ENCODE measurements around the gene EML2. TPM values are rescaled to one million over a fixed set of nuclear protein-coding genes. Genes with fewer than 3 reads are reported as not detected.
A peak's percentile ranks its signal among the peaks of the same experiment; 100 is the strongest.
"Not testable (repeated sequence)": the region's sequence is repeated elsewhere in the genome, so short reads cannot be mapped to it uniquely, and the experiment has no call there.

The EML2 gene
- 10 to 100 TPM in 2 of 4 donors, 1 to 10 TPM in 2; 1.2 to 18.4 (median 11.6) TPM for total RNA-seq

- TF ChIP-seq POLR2A (IDR thresholded peaks at IDR 0.05) (no peak), CTCF (IDR thresholded peaks at IDR 0.05) (peak in 1 of 4 experiments; percentile 3)
- Histone ChIP-seq H3K9me3 (no peaks in the 10 kb centered on the region), H3K27me3 (peaks cover 0 to 6% of the 10 kb centered on the region in 2 donors), H3K4me1 (peaks cover 0 to 8% of the 10 kb centered on the region in 2 donors), H3K4me3 (peak within 1 kb of the TSS; percentile 54 to 58), H3K36me3 (no peaks in the 10 kb centered on the region), H3K27ac (peak within 1 kb of the TSS in 1 of 2 donors; percentile 23)
- DNase-seq, result peak in 1 of 2 donors; percentile 28
- intact Hi-C loops (cut with DNase I; ENCODE audit: low total_unique reads), result no loop called here
These were observed at the start of gene EML2 for GRCh38 chr19:45638930-45639729. Gene EML2 (minus strand): TSS chr19:45639397. CDS start chr19:45639376, 21 bp downstream.

- Histone ChIP-seq H3K4me1 (no peaks in the 10 kb centered on the region), H3K4me3 (no peak overlapping the region), H3K9me3 (no peaks in the 10 kb centered on the region), H3K27ac (no peak overlapping the region), H3K36me3 (no peaks in the 10 kb centered on the region), H3K27me3 (no peaks in the 10 kb centered on the region)
- intact Hi-C loops (cut with DNase I; ENCODE audit: low total_unique reads), result no loop called here
- no peak for DNase-seq
- TF ChIP-seq CTCF (IDR thresholded peaks at IDR 0.05), result no peak
- no peak for TF ChIP-seq POLR2A (IDR thresholded peaks at IDR 0.05)
These were observed 48.4 kb upstream of the EML2 start for GRCh38 chr19:45687599-45687998.

GRCh38 chr19:45685045-45685444, 45.8 kb upstream of the EML2 start:
- intact Hi-C loops (cut with DNase I; ENCODE audit: low total_unique reads); H3K36me3 ChIP-seq; H3K4me3 ChIP-seq; DNase-seq; H3K4me1 ChIP-seq; H3K9me3 ChIP-seq; H3K27me3 ChIP-seq; H3K27ac ChIP-seq: not testable (repeated sequence)

GRCh38 chr19:45682908-45683307, 43.7 kb upstream of the EML2 start:
- Histone ChIP-seq H3K27me3 (peaks cover 0 to 11% of the 10 kb centered on the region in 2 donors), H3K36me3 (no peaks in the 10 kb centered on the region), H3K4me3 (no peak overlapping the region), H3K27ac (no peak overlapping the region), H3K9me3 (no peaks in the 10 kb centered on the region), H3K4me1 (no peaks in the 10 kb centered on the region)
- DNase-seq, result no peak
- intact Hi-C loops (cut with DNase I; ENCODE audit: low total_unique reads), result no loop called here
- TF ChIP-seq CTCF (IDR thresholded peaks at IDR 0.05) (no peak), POLR2A (IDR thresholded peaks at IDR 0.05) (no peak)

GRCh38 chr19:45682117-45682516, 42.9 kb upstream of the EML2 start:
- Histone ChIP-seq H3K36me3 (no peaks in the 10 kb centered on the region), H3K9me3 (no peaks in the 10 kb centered on the region), H3K27ac (peak overlapping the region; percentile 67 to 86), H3K4me3 (no peak overlapping the region), H3K27me3 (peaks cover 3 to 19% of the 10 kb centered on the region in 2 donors), H3K4me1 (no peaks in the 10 kb centered on the region)
- intact Hi-C loops (cut with DNase I; ENCODE audit: low total_unique reads), result no loop called here
- TF ChIP-seq POLR2A (IDR thresholded peaks at IDR 0.05) (no peak), CTCF (IDR thresholded peaks at IDR 0.05) (no peak)
- DNase-seq, result no peak

Measured in uterus (tissue), 4 donors.